Measurements from ENCODE around the gene MEGF6.

Gene MEGF6

GRCh38 chr1:3537359-3537758 lies 73.9 kb downstream of the MEGF6 start:
- no peak for DNase-seq (ENCODE audit: low read depth in 2 of 2)

GRCh38 chr1:3536420-3537195 lies 74.7 kb downstream of the MEGF6 start:
- no peak for DNase-seq (ENCODE audit: low read depth in 2 of 2)

- DNase-seq (ENCODE audit: low read depth in 2 of 2), result no peak
Measured at GRCh38 chr1:3535732-3536131, 75.6 kb downstream of the MEGF6 start.

GRCh38 chr1:3534803-3535637 lies 76.3 kb downstream of the MEGF6 start:
- DNase-seq (ENCODE audit: low read depth in 2 of 2), result no peak

- no peak for DNase-seq (ENCODE audit: low read depth in 2 of 2)
Measured at GRCh38 chr1:3533067-3534048, 78.0 kb downstream of the MEGF6 start.

- DNase-seq (ENCODE audit: low read depth in 2 of 2), result no peak
Measured at GRCh38 chr1:3531928-3532327, 79.4 kb downstream of the MEGF6 start.

GRCh38 chr1:3530926-3531818 lies 80.1 kb downstream of the MEGF6 start:
- peak in 1 of 2 experiments; percentile 18 for DNase-seq (ENCODE audit: low read depth in 2 of 2)

DNA sequence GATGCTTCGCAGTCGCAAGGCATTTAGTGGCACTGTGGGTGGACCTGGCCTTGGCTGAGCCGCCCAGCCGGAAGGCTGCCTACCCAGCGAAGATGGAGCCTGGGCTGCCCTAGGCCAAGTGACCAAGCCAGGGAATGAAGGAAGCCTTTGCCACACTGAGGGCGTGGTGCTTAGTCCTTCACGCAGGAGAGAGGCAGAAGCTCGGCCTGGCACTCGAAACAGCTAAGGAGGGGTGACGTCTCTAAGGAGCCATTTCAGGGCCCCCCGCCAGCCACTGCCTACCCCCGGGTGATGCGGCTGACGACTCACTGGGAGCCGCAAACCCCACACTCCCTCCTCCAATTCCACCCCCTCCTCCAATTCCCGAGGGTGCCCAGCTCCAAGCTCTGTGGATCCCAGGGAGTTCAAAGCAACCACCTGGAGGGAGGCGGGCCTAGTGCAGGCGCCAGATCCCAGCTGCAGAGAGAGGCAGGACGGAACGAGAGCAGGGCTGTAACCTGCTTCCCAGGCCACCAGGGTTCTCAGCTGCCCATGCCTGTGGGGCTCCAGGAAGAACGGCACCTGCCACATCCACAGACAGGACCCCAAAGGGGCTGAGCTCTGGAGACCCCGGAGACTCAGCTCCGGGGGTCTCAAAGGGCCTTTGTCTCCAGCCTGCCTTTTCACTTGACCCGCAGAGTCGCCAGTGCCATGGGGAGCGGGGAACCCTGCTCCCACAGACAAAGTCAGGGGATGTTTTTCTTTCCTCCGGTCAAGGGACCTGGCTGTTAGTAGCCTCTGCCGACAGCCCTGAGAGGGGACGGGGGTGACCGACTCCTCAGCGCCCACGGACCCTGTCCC lies 81.0 kb downstream of the MEGF6 start:
- DNase-seq (ENCODE audit: low read depth in 2 of 2), result no peak

DNA sequence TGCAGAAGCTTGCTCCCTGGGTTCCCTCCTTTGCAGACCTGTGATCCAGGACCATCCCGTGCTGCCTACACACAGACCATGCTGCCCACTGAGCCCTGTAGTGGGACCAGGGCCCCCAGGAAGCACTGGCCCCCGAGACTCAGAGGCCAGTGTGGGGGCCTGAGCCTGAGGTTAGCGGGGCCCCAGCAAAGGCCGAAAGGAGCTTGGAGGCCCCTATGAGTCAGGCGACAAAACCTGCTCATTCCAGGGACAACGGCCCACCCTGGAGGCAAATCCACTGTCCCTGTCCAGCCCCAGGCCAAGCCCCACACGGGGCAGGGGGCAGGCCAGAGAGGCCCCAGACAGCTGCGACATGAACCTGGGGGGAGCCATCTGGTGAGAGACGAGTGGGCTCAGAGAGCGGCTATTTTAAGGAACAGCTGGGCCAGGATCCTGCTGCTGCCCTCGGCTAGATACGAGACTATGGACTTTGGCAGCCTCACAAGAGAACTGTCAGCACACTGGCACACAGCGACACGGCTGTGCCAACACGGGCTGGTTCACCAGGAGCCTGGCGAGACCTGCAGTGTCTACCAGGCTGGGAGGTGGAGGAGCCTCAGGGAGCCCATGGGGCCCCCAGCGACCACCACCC lies 82.1 kb downstream of the MEGF6 start:
- DNase-seq (ENCODE audit: low read depth in 2 of 2), result no peak

GRCh38 chr1:3527774-3528173 lies 83.5 kb downstream of the MEGF6 start:
- DNase-seq (ENCODE audit: low read depth in 2 of 2), result no peak

DNA sequence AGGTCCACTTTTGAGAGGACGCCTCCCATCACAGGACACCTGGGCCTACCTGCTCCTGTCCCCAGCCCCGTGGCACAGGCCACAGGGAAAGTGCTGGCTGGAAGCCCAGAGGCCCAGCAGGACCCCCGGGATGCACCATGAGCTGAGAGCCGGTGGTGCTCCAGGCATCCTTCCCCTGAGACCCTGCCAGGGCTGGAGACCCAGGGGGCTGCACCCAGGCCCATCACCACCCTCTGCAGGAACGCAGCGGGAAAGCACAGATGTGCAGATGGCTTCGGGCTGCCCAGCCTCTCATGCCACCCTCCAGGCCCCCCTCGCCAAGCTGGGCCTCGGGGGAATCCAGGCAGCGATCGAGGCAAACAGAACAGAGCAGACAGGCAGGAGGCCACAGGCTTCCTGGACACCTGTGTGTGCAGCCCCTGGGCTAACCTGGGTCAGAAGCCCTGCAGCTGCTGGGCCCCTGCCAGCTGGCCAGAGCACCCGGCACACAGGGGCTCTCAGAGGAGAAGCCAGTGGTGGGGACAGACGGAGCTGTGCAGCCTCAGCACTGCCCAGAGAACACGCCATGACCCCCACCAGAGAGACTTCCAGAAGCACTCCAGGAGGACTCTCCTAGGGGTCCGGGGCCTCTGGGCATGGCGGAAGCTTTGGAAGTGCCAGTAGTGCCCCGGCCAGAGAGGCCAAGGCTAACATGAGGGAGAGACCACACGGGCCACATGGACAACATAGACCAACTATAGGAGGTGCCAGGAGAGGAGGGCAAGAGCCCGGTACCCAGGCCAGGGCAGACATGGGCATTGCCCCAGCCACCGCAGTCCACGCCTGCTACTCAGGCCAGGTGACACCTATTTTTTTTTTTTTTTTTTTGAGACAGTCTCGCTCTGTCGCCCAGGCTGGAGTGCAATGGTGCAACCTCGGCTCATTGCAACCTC lies 85.5 kb downstream of the MEGF6 start:
- no peak for DNase-seq (ENCODE audit: low read depth in 2 of 2)

DNA sequence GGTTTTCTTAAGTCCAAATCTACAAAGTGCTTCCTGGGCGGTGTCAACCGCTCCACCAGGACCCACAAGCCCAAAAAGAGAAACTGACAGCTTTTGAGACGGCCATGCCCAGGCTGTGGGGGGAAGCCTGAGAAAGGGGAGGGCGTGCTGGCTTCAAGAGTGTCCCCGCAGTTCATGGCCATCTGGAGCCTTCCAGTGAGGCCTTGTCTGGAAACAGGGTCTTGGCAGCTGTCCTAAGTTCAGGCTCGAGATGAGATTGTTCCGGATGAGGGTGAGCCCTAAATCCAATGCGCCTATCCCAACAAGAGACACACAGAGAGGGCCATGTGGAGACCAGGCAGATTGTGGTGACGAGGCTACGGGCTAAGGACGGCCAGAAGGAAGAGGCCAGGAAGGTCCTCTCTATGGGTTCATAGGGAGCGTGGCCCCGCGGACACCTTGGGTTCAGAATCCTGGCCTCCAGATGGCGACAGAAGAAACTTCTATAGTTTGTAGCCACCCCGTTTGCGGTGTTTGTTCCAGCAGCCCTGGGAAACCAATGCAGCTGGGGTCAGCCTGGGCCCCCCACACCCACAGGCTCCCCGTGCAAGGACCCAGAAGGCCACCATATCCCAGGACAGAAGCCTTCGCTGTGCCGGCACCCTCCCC lies 86.6 kb downstream of the MEGF6 start:
- DNase-seq (ENCODE audit: low read depth in 2 of 2), result no peak

- DNase-seq (ENCODE audit: low read depth in 2 of 2), result no peak
Measured at GRCh38 chr1:3523980-3524379, 87.3 kb downstream of the MEGF6 start.

- peak; percentile 76 to 82 for DNase-seq (ENCODE audit: low read depth in 2 of 2)
Measured at GRCh38 chr1:3522564-3523265, 88.6 kb downstream of the MEGF6 start.

DNA sequence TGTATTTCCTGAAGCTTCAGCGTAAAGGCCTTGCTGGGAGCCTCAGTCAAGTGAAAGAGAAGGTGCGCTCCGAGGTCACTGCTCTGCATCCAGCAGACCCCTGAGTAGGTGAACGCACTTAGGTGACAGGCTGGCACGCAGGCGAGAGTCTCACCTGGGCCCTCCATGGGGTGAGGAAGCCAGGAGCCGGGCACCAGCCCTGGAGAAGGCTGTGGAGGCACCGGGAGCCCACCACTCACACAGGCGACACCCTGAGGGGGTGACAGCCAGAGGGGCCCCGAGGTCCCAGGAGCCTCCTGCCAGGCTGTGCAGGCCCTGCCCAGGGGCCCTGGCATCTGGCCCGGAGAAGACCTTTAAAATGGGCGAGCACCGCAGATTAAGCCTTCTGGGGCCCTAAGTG lies 89.2 kb downstream of the MEGF6 start:
- no peak for DNase-seq (ENCODE audit: low read depth in 2 of 2)

- DNase-seq (ENCODE audit: low read depth in 2 of 2), result no peak
Measured at GRCh38 chr1:3521426-3521825, 89.9 kb downstream of the MEGF6 start.

All from fibroblast of skin of left biceps (primary cell).